Keratinocyte (primary cell): ENCODE measurements around the gene ZNF560.

Source experiments
- CTCF ChIP-seq, 3 experiments: IDR thresholded peaks in 1 of 3; conservative IDR thresholded peaks in 1 of 3; optimal IDR thresholded peaks in 1 of 3; 2 replicates in 2 of 3; 3 replicates in 1 of 3; pipeline versions ENCODE3 to v1.5.1; 2011; ENCODE audit warnings: low read length in 3 of 3, mild to moderate bottlenecking in 3 of 3, moderate library complexity in 2 of 3, control low read depth in 1 of 3, inconsistent platforms in 1 of 3; ENCODE audit not compliant: insufficient read depth in 2 of 3; ENCODE audit errors: extremely low read depth in 1 of 3
- EZH2 ChIP-seq: IDR thresholded peaks from one replicate; pipeline ENCODE4 v1.6.1; 2012; ENCODE audit warnings: inconsistent platforms, mild to moderate bottlenecking, low read length, moderate library complexity

DNA sequence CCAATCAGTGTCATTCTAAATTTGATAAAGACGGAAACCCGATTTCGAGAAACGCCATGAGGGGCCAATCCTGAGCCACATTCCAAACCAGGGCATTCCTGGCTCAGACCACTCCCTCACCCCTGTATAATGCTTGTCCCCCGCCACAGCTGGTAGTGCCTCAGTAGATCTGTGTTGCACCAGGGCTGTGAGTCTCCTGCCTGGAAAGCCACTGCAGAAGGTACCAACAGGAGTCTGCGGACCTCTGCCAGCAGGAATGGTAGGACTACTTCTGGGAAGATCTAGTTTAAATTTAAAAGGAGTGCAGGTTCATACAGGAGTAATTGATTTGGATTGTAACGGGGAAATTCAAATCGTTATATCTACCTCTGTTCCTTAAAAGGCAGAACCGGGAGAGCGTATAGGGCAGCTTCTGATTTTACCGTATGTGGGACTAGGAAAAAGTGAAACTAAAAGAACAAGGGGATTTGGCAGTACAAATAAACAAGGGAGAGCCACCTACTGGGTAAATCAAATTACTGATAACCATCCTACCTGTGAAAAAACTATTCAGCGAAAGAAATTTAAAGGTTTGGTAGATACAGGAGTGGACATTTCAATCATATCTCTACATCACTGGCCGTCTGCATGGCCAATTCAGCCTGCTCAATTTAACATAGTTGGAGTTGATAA is 42.3 kb downstream of the ZNF560 start:
- TF ChIP-seq CTCF (optimal IDR thresholded peaks at IDR 0.05 in 1 of 3, IDR thresholded peaks at IDR 0.05 in 1 of 3, conservative IDR thresholded peaks at IDR 0.05 in 1 of 3; ENCODE audit: extremely low read depth in 1 of 3, insufficient read depth in 2 of 3, low read length in 3 of 3): no peak
- no peak for TF ChIP-seq EZH2
